SKM-1 (cell line): Measurements from ENCODE around the gene GCN1.
A peak's percentile ranks its signal among the peaks of the same experiment; 100 is the strongest.

Experiments used
- DNase-seq: peaks from one replicate; lab custom pipeline; 2025; ENCODE audit not compliant: unreplicated experiment; lab: John Stamatoyannopoulos, UW

The GCN1 gene

DNA sequence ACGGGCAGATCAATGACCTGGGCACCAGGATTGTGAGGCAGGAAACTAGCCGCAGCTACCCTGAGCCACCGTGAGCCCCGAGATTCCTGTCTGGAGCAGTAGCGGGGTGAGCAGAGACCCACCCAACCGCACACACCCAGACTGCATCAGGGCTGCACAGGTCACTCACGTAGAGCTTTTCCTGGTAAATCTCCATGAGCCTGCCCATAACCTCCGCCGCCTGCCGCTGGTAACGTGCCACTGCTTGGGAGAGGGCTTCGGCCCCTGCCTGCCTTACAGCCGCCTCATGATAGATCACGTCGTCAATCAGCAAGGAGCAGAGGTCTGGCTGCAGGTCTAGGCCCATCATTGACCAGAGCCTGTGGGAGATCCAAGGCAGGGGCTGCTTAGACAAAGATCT lies 39.4 kb downstream of the GCN1 start:
- no peak for DNase-seq

DNA sequence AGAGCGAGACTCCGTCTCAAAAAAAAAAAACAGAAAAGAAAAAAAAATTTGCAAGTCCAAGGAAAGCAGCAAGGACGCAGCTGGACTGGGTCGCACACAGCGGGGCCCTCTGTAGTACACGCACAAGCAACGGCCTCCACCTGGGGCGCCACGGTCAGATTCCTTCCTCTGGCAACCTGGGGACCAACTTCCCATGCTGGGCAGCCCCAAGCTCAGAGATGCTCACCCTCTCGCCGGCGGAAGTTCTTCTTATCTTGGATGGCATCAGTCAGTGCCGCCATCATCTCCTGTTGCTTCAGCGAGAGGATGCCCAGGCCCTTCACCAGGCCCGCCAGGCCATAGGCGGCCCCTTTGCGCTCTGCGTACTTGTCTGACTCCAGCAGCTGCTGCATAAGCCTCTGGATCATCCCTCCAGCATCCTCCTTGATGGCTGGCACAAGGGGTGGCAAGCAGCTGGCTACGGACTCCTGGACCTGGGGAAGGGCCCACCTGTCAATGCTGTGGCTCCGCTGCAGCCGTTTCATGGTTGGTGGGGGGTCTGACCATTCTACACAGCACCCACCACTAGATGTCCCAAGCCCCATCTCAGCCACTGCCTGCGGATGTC lies 43.5 kb downstream of the GCN1 start:
- DNase-seq, result no peak

DNA sequence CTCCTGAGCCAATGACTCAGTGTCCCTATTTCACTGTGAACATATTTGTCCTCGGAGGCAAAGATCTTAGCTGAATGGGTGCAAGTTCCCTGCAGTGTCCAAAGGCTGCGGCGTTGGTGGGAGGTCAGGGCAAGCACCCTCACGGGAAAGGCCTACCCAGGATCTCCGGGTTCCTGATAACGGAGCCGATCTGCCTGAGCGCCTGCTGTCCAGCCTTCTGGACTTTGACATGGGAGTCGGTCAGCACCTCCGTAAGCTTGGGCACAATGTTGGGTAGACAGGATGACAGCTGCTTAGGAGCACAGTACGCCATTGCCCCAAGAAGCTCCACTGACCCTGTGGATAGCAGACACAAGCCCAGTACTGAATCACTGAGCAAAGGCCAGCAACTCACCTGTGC lies 46.5 kb downstream of the GCN1 start:
- no peak for DNase-seq

DNA sequence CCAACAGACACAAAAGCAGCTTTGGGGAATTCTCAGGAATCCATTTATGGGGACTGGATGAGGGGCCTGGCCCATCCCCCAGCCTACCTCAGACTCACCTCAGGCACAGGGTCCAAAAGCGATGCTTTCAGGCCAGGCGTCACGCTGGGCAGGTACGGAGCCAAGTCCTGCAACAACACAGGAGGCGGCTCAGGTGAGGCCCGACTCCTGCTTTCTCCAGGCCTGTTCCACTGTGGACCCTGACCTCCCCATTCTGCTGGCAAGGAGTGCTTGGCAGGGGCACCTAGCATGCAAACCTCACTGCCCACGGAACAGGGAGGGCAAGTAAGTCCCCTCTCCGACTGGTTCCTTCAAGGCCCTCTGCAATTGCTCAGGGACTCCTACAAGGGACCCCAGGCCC lies 49.4 kb downstream of the GCN1 start:
- no peak for DNase-seq

DNA sequence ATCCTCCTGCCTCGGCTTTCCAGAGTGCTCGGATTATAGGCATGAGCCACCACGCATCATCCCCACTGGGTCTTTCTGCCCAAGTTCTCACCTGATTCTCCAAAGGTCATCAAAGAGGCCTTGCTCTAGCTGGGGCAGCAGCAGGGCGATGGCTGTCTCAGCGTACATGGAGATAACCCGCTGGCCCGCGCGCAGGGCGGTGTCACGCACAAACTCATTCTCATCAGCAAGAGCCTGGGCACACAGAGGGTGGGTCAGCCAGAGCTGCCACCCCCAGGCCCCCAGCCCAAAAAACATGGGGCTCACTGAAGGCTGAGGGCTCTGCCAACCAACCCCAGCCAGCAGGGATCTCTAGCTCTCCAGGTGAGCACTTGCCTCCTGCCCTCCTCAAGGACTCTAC lies 50.3 kb downstream of the GCN1 start:
- no peak for DNase-seq

DNA sequence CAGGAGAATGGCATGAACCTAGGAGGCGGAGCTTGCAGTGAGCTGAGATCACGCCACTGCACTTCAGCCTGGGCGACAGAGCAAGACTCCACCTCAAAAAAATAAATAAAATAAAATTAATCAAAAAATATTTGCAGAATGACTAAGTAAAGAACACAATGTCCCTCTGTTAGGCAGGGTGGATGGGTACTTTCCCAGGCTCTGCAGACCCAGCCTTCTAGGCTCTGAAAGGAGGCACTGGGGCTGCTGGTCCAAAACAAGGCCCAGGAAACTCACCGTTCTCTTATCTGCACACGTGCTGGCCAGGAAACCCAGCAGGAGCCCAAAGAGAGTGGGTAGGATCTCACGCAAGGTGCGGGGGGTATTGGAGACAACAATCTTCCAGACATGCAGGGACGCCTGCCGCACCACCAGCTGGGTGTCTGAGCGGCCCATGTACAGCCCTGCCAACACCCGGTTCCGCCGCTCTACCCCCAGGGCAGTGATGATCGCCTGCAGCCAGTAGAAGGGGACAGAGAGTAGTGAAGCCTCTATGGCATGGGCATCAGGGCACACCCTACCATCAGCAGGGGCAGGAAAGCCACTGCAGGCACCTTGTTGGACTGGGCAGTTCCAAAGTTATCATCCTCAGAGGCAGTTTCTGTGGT lies 52.2 kb downstream of the GCN1 start:
- DNase-seq, result no peak

DNA sequence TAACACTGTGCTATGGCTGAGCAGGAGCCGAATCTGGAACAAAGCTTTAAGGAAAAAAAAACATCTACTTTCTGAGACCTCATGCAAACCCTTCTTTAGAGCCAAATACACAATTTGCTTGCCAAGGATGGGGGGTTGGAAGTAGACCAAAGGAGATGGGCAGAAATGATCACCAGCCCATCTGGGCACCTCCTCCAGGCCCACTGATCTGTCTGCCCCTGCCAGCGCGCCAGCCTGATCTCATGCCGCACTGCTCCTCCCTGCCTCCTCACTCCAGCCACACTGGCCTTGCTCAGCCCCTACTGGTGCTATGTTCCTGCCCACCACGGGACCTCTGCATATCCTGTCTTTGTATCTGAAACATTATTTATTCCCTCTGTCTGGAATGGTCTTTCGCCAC lies 53.2 kb downstream of the GCN1 start:
- DNase-seq, result no peak

DNA sequence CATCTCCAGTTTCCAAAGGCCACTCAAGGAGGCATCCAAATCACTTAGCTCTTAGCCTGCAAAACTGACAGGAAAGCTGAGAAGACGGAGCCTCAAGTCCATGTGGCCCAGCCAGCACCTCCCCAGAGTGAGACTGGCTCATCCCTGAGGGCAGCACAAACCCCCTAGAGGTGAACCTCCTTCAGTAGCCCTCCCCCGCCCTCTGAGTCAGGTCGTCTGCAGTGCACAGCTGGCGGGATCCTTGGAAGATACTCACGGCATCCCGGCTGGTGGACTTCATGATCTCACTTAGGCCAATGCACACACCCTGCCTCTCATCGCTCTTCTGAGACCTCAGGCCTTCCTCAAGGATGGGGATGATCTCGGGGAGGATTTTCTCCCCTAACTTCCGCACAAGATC lies 53.9 kb downstream of the GCN1 start:
- DNase-seq, result no peak

DNA sequence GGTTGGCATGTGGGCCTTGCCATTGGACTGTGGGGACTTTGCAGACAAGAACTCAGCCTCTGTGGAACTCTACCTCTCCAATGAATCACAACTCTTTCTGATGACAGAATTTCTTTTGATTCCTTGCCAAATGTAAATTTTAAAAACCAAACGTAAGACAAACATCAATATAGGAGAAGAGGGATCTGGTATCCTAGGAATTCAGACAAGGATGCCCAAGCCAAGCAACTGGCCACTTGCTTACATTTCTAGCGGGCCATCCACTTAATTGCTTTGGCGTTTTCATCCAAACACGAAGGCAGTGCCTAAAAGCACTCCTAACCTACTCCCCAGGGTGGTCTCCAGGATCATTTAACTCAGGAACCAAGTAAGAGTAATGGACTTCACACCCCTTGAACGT lies 54.6 kb downstream of the GCN1 start:
- no peak for DNase-seq

DNA sequence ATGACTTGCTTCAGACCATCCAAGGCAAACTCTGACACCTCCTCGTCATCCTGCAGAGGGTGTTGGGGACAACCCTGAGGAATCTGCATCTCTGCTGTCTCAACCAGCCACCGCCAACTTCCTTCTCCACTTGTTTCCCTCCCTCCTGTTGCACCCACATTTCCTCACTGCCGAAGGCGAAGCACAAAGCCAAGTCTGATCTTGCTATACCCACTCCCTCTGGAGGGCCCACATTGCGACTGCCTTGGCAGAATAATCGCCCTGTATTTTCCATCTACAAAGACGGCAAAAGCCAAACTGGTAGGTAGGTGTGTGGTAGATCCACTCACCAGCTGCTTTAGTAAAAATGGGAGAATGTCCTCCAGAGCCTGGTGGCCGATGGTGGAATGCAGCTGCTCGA lies 56.1 kb downstream of the GCN1 start:
- DNase-seq, result no peak

DNA sequence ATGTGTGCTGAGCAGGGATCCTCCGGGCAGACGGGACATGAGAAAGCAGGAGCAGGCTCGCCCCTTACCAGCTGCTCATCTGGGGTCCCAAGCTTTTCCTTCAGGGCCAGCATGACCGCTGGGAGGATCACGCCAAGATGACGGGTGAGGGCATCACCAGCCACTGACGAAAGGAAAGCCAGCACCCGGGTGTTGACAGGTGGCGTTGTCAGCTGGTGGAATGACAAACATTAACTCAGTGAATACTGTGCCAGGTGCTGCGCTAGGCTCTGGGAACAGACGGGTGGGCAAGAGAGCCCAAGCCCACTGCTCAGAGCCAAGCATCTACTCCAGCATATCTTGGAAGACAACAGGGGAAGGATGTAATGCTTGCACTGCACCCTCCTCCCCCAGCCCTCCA lies 56.7 kb downstream of the GCN1 start:
- DNase-seq, result no peak

DNA sequence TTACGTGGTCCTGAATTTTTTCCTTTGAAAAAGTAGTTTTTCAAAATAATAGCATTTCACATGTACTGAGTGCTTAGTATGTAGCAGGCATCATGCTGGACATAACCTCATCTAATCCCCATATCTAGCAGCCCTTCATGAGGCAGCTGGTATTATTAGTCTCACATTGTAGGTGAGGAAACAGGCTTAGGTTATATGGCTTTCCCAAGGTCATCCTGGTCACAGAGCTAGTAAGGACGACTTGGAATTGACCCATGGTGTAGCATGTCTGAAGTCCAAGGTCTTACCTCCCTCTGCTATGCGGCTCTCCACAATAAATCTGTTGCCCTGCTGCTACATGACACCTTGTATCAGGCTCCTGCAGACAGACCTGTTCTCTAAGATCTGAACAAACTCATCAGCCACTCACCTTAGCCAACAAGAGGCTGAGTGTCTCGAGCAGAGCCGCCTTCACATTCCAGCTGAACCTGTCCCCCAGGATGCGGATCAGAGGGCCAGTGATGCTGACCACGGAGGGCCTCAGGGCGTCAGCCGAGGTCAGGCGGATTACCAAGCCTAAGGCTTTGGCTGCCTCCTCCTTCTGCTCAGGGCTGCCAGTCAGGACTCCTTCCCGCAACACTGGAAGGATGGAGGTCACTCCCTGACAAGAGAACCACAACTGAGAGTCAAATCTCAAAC lies 58.3 kb downstream of the GCN1 start:
- DNase-seq, result no peak

DNA sequence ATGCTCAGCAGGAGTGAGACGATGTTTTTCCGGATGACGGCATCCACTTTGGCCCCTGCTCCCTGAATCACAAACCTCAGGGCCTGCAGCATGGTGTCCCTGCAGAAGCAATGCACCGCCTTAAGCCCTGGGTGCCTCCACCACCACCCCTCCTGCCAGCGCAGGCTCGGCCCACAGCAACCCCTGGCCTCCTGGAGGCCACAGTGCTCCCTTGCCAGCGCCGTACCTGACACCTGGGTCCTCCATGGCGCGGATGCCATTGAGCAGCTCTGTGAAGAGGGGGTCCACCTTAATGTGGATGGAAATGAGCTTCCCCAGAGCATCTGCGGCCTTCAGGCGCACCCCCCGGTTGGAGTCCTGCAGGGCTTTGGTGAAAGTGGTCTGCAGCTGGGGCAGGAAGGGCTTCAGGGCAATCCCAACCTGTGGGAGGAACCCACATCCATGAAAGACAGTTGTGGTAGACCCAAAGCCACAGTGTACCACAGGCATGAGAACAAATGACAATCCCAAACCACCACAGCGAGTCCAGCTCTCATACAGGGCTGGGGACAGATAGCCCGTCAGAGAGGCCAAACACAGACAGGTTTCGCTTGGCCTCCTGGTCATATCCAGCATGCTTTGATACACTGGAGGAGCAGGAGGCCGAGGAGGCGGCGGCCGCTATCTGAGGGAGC lies 60.1 kb downstream of the GCN1 start:
- DNase-seq, result no peak

DNA sequence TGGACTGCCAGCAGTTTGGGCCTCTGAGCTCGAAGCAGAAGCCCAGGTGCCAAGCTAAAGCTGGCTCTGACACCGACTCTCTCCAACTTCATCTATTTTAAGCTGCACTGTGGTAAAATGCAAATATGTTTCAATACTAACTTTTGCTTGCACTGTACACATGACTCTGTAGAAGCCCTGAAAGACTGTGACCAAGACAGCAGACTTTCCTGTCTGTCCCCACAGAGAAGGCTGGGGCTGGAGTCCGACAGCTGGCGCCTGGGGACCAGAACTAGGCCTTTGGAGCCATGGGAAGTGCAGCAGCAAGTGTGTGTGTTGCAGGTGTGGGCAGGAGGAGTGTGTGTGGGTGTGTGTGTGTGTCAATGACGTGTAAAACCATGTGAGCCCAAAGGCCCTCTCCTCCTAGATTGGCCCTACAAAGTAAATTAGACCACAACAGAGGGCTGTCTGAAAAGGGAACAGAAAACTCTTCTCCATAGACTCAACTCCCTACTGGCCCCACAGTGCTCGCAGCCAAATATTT lies 61.6 kb downstream of the GCN1 start:
- DNase-seq, result no peak

DNA sequence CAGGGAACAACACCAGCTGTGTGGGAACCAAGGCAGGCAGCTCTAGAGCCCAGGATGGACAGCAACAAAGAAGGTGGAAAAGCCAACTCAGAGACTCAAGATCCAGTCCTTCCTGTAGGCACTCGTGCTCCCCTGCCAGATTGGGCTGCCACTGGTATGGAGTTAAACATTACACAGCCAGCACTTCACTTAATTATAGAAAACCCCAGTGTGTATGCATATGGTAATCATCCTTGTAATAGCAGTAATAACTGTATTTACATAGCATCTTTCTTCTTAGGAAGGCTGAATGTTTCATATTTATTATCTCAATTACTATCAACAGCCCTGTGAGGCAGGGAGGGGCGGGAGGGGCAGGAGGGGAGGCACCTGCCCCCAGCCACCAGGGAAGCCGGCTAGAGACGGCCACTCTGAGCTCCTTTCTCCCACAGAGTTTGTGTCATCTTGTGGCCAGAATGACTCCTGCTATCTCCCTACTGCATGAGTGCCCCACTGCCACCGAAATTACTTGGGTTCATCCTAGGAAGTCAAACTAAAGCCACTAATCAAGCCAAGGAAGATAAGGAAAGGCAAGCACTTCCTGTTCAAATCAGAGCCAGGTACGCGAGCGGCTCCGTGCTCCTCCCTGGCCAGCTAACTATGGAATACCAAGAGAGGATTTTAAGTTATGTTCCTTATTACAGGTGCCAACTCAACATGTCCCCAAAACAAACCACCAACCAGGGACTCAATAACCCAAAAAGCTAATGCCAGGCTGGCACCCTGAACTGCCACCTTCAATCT lies 62.3 kb downstream of the GCN1 start:
- DNase-seq, result no peak

DNA sequence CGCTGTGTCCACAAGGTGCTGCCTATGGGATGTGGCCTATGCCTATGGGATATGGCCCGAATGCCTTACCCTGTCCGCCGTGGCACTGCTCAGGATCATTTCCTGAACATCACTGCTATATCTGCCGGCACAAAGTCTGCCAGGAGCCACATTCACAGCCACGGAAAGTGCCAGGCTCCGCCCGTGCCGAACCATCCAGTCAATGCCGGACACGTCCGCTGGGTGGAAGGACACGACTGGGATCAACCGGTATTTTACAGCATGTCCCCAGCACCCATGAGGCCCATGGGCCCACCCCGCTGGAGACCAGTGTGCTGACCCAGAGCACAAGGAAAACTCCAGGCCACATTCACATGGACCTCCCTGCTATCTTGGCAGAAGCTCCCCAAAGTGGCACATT lies 63.4 kb downstream of the GCN1 start:
- DNase-seq, result no peak

DNA sequence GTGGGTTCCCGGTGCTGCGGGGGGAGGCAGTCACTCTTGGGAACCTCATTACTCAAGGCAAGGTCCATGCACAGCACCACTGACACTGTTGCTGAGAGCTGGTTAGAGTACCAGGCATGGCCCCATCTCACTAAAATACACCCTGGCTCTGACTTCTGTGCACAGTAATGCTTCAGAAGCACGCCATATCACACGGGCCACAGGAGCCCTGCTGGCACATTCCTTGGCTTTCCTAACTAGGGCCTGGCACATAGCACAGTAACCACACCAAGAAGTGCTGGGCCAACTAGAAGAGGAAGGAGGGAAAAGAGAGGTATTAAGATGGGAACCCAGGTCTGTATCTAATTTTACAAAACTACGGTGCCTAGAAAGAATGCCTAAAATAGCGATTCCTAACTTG lies 64.5 kb downstream of the GCN1 start:
- no peak for DNase-seq

DNA sequence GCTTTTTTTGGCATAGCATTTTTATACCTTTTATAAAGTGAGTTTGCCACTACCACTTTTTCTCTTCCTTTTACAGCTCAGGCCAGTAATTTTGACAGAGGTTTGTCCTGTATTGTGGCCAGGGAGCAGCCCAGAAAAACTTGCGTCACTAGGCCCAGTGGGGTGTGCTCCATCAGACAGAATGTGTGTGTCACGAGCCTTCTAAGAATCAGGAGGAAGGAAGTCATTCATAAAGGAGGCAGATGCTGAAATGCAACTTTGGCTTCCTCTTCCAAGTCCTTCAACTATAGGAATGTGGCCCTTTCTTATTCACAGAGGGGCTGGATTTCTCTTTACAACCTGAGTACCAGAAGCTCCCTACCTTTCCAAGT lies 67.9 kb downstream of the GCN1 start:
- peak; percentile 35 for DNase-seq

DNA sequence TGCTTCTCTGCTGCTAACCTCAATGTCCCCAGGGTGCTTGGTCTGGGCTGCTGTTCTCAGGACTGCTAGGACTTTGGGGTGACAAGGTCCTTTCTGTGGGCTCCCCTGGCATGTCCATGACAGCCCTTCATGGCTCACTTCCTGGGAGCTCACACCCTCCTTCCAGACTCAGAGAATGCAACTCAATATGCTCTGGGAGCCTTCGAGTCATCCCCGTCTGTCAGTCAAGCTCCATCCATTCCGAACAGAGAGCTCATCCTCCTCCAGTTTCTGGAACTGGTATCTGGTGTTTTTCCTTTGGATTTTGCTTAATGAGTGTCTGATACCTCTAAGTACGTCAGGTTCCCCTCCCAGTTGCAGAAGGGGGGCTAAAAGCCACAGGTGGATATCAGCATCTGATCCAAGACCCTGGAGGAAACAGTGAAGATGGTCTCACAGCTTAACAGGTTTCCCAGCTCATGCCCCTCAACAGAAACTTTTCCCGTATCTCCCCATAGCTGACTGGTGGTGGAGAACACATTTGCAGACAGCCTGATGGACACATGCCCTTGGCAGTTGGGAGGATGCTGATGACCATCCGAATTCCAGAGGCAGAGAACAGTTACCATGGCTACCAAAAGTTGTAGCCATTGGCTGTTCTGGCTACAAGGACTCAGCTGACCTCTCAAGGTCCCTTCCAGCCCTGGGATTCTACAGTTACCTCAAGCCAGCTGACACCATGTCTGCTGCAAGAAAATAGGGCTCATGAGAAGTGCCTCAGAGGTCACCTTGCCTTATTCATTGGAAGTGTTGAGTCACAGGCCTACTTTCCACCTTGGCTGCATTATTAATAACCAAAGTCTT lies 68.5 kb downstream of the GCN1 start:
- no peak for DNase-seq

DNA sequence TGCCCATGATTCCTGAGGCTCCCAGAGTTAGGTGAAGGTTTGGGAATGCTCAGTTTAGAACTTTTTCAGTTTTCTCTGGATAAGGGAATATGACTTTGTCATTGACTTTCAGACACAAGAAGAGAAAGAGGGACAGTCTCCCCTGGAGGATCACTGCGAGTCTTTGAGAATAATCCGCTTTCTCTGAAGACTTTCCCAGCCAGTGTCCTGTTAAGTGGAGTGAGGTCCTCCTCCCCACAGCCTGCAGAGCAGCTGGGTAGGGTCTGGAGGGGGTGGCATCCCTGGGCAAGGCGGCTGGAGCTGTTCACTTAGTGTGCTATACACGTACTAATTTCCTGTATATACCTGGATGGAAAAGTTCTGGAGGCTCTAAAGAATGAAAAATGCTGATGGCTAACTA lies 69.5 kb downstream of the GCN1 start:
- no peak for DNase-seq
